Measurements from ENCODE around the gene FAAH. TPM values are rescaled to one million over a fixed set of nuclear protein-coding genes. Genes with fewer than 3 reads are reported as not detected.

The FAAH gene
- total and polyA plus RNA-seq, 10 of the 15 experiments (the other 5 are each of a cell fraction or from before 2014, with no cell fraction given): 0.07 to 2.5 (median 0.64) TPM; not detected in 1

- no peak for TF ChIP-seq CBX3 (IDR thresholded peaks at IDR 0.05; ENCODE audit: borderline replicate concordance, low read depth)
- TF ChIP-seq HCFC1 (IDR thresholded peaks at IDR 0.05; ENCODE audit: low read length): no peak
- no peak for TF ChIP-seq NR2C1 (IDR thresholded peaks at IDR 0.05)
- no peak for TF ChIP-seq MEF2A (IDR thresholded peaks at IDR 0.05; ENCODE audit: insufficient read depth, low read depth, low read length)
- no peak for TF ChIP-seq TARDBP (IDR thresholded peaks at IDR 0.05; ENCODE audit: borderline replicate concordance)
- TF ChIP-seq KAT2A (conservative IDR thresholded peaks at IDR 0.05; ENCODE audit: control insufficient read depth, low read depth, low read length): no peak
- no peak for TF ChIP-seq BCL11A (IDR thresholded peaks at IDR 0.05; ENCODE audit: low read depth, low read length)
These were observed 2.6 kb downstream of the FAAH start (continued) for GRCh38 chr1:46396441-46397398.

GRCh38 chr1:46399307-46399706 is 5.2 kb downstream of the FAAH start:
- Histone ChIP-seq H2AFZ (ENCODE audit: control insufficient read depth, low read depth, low read length) (no peak overlapping the region), H3K4me1 (ENCODE audit: control insufficient read depth, insufficient read depth, low read length) (no peaks in the 10 kb centered on the region), H3K9ac (ENCODE audit: control insufficient read depth, insufficient read depth, low read length) (no peak overlapping the region), H3K36me3 (ENCODE audit: control insufficient read depth in 2 of 2, insufficient read depth in 2 of 2, low read length in 1 of 2) (no peaks in the 10 kb centered on the region), H3K9me3 (replicated peaks; ENCODE audit: control insufficient read depth, insufficient read depth, low read length) (no peaks in the 10 kb centered on the region; the same call in 2 of the 3 replicates), H3K4me2 (ENCODE audit: control insufficient read depth, insufficient read depth) (no peak overlapping the region), H4K20me1 (ENCODE audit: control insufficient read depth, insufficient read depth) (no peaks in the 10 kb centered on the region), H3K79me2 (ENCODE audit: control insufficient read depth, insufficient read depth, low read length) (no peaks in the 10 kb centered on the region), H3K27ac (ENCODE audit: control insufficient read depth, insufficient read depth) (no peak overlapping the region), H3K27me3 (replicated peaks in 1 of 2; ENCODE audit: control insufficient read depth in 2 of 2, insufficient read depth in 2 of 2, low read length in 1 of 2) (no peaks in the 10 kb centered on the region), H3K4me3 (no peak overlapping the region)
- RAD21 ChIA-PET (ENCODE audit: unreplicated experiment): no interaction called here
- CTCF ChIA-PET: interaction anchor here (0.7 kb wide), 1 partner anchor 29 kb away, joined by 3 read pairs; no protein-coding TSS in a partner anchor
- TF ChIP-seq RBBP5 (conservative IDR thresholded peaks at IDR 0.05) (no peak), CBX5 (IDR thresholded peaks at IDR 0.05; ENCODE audit: low read depth) (no peak), STAT3 (IDR thresholded peaks at IDR 0.05; ENCODE audit: low read depth, low read length) (no peak), NFYB (IDR thresholded peaks at IDR 0.05; ENCODE audit: insufficient read depth, low read depth, low read length) (no peak), MYC (IDR thresholded peaks at IDR 0.05; ENCODE audit: insufficient read depth, insufficient read length, insufficient replicate concordance, low read length, severe bottlenecking) (no peak), ATF7 (IDR thresholded peaks at IDR 0.05; ENCODE audit: low read depth) (no peak), POLR2AphosphoS2 (IDR thresholded peaks at IDR 0.05; ENCODE audit: low read depth, low read length) (no peak), IKZF2 (IDR thresholded peaks at IDR 0.05) (no peak)
- intact Hi-C loops (cut with micrococcal nuclease; ENCODE audit: unreplicated experiment): no loop called here
- no TSS peak for BruUV-seq (replicated peaks)
- WGBS (ENCODE audit: insufficient coverage, insufficient replicate concordance, low lambda C conversion rate, missing lambda C conversion rate): 25% methylated on average over 9 of the region's 9 CpGs
- POLR2A ChIA-PET: no interaction called here
- no peak for FAIRE-seq
- in situ Hi-C loops (cut with MboI): no loop called here
- ATAC-seq: no peak
- SMC1A ChIA-PET (ENCODE audit: uncharacterized antibody, unreplicated experiment): no interaction called here
- no peak for DNase-seq (ENCODE audit: low read depth, low spot score)
